MM.1S (cell line): ENCODE measurements around the gene BAIAP2L2.
"Not testable (repeated sequence)": the region's sequence is repeated elsewhere in the genome, so short reads cannot be mapped to it uniquely, and the experiment has no call there.

ENCODE experiments used
- DNase-seq: peaks from one replicate; pipeline ENCODE4 v3.0.0-alpha.2; 2015
- H2AFZ ChIP-seq: fragments of 300-600 bp; sonication (generic); 2 replicates; pipeline ENCODE4 v1.6.0; 2016; ENCODE audit warnings: antibody characterized with exemption, low read length
- H3F3A ChIP-seq: fragments of 300-600 bp; sonication (generic); 2 replicates; pipeline ENCODE4 v1.6.1; 2016; ENCODE audit warnings: mild to moderate bottlenecking, antibody characterized with exemption, low read length, moderate library complexity, mixed read lengths; ENCODE audit not compliant: insufficient read depth
- H3K27ac ChIP-seq: fragments of 300-600 bp; sonication (generic); 2 replicates; pipeline ENCODE4 v1.5.1; 2016; ENCODE audit warnings: mild to moderate bottlenecking, low read length
- H3K27me3 ChIP-seq: fragments of 300-600 bp; sonication (generic); replicated peaks from 2 replicates; pipeline ENCODE4 v1.6.0; 2016; ENCODE audit warnings: low read length; ENCODE audit not compliant: insufficient read depth
- H3K36me3 ChIP-seq: fragments of 300-600 bp; sonication (generic); replicated peaks from 2 replicates; pipeline ENCODE4 v1.6.1; 2016; ENCODE audit warnings: mild to moderate bottlenecking, low read length, mixed read lengths; ENCODE audit not compliant: insufficient read depth
- H3K4me1 ChIP-seq: fragments of 300-600 bp; sonication (generic); 2 replicates; pipeline ENCODE4 v1.6.1; 2016; ENCODE audit warnings: low read length, mixed read lengths
- H3K4me2 ChIP-seq: fragments of 300-600 bp; sonication (generic); 2 replicates; pipeline ENCODE4 v1.6.0; 2016; ENCODE audit warnings: low read depth, low read length
- H3K4me3 ChIP-seq: fragments of 300-600 bp; sonication (generic); 2 replicates; pipeline ENCODE4 v1.5.1; 2016; ENCODE audit warnings: low read length, mixed read lengths
- H3K79me2 ChIP-seq: fragments of 300-600 bp; sonication (generic); 2 replicates; pipeline ENCODE4 v1.6.1; 2016; ENCODE audit warnings: mixed run types, low read length, mixed read lengths
- H3K9ac ChIP-seq: fragments of 300-600 bp; sonication (generic); 2 replicates; pipeline ENCODE4 v1.6.1; 2016; ENCODE audit warnings: low read length, mixed read lengths
- H3K9me2 ChIP-seq: fragments of 300-600 bp; sonication (generic); replicated peaks from 2 replicates; pipeline ENCODE4 v1.6.1; 2016; ENCODE audit warnings: mild to moderate bottlenecking, low read length, mixed read lengths; ENCODE audit not compliant: insufficient read depth
- H3K9me3 ChIP-seq: fragments of 300-600 bp; sonication (generic); replicated peaks from 2 replicates; pipeline ENCODE4 v1.6.1; 2016; ENCODE audit warnings: mild to moderate bottlenecking, low read length, mixed read lengths; ENCODE audit not compliant: insufficient read depth
- H4K20me1 ChIP-seq: fragments of 300-600 bp; sonication (generic); 2 replicates; pipeline ENCODE4 v1.6.1; 2016; ENCODE audit warnings: mild to moderate bottlenecking, low read length, moderate library complexity, mixed read lengths; ENCODE audit not compliant: insufficient read depth
- CTCF ChIP-seq: fragments of 300-600 bp; sonication (generic); IDR thresholded peaks from 2 replicates; pipeline ENCODE4 v1.5.1; 2016; ENCODE audit warnings: antibody characterized with exemption, low read length, mixed read lengths
- EZH2 ChIP-seq: fragments of 300-600 bp; sonication (generic); optimal IDR thresholded peaks from 2 replicates; pipeline ENCODE3; 2017; ENCODE audit warnings: low read depth, mild to moderate bottlenecking, antibody characterized with exemption, low read length, mixed read lengths
- EZH2phosphoT487 ChIP-seq: fragments of 300-600 bp; sonication (generic); IDR thresholded peaks from 2 replicates; pipeline ENCODE4 v1.6.1; 2018; ENCODE audit warnings: antibody characterized with exemption, low read length

Gene BAIAP2L2

DNA sequence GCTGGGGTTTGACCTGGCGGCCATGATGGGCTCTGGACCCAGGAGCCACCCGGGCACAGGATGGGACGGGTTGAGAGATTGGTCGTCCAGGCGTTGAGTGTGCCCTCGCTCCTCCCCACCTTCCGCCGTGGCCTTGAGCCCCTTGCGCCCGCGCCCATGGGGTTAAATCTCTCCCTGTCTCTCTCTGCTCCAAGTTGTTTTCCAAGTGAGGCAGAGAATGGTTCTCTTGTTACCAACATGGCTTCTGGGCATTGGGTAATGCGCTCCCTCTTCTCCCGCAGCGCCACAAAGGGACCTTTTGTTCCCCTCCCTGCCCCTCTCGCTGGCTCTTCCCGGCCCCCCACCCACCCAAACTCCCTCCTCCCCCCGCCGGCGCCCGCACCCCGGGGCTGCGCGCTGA lies 72.1 kb downstream of the BAIAP2L2 start:
- Histone ChIP-seq H3K4me3 (no peak overlapping the region), H3K4me2 (no peak overlapping the region), H3K27me3 (0 out of 2 replicates have a peak, but pooled peaks cover 10% of the 10 kb centered on the region), H3K9ac (no peak overlapping the region), H3K27ac (no peak overlapping the region), H3F3A (no peaks in the 10 kb centered on the region), H3K9me2 (no peaks in the 10 kb centered on the region), H3K79me2 (no peaks in the 10 kb centered on the region), H3K9me3 (no peaks in the 10 kb centered on the region), H3K36me3 (no peaks in the 10 kb centered on the region), H3K4me1 (no peaks in the 10 kb centered on the region), H2AFZ (no peak overlapping the region), H4K20me1 (no peaks in the 10 kb centered on the region)
- no peak for DNase-seq
- TF ChIP-seq EZH2phosphoT487 = no peak
- no peak for TF ChIP-seq CTCF
- TF ChIP-seq EZH2 = no peak

GRCh38 chr22:38037367-38038150 lies 72.9 kb downstream of the BAIAP2L2 start:
- not testable (repeated sequence) for H2AFZ ChIP-seq, H3K79me2 ChIP-seq, H3K9me3 ChIP-seq, H3K9me2 ChIP-seq, H3F3A ChIP-seq, H3K9ac ChIP-seq, H3K4me2 ChIP-seq, H4K20me1 ChIP-seq, H3K36me3 ChIP-seq, DNase-seq, H3K4me3 ChIP-seq, H3K27me3 ChIP-seq, H3K27ac ChIP-seq, H3K4me1 ChIP-seq

DNA sequence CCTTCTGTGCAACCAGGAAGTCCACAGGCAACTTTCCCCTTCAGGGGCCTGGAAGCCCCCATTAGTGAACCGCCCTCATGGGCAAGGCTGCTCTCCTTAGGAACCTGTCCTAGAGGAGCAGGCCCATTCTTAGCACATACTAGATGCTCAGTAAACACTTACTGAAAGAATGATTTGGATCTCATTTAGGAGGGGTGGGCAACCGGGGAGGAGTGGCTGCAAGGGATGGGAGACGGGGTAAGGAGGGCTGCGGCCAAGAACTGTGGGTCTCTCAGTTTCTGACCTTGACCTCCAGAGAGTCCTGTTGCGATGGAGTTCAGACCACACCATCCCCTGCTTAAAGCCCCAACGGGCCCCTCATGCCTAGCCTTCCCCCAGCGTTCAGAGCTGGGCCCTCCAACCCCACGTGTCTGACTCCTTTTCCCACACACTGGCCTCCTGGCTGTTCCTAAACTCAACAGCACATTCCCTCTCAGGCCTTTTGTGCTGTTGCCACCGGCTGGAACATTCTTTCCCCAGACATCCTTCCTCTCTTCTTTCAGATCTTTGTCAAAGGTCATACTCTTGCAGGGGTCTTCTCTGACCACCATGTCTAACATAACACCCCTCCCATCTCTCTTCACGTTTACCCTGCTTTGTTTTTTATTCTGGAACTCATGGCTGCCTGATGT lies 74.0 kb downstream of the BAIAP2L2 start:
- Histone ChIP-seq H2AFZ (no peak overlapping the region), H3F3A (no peaks in the 10 kb centered on the region), H3K4me2 (no peak overlapping the region), H3K4me1 (no peaks in the 10 kb centered on the region), H3K9ac (no peak overlapping the region), H3K4me3 (no peak overlapping the region), H3K27me3 (0 out of 2 replicates have a peak, but pooled peaks cover 6% of the 10 kb centered on the region), H3K36me3 (no peaks in the 10 kb centered on the region), H3K9me2 (no peaks in the 10 kb centered on the region), H3K9me3 (no peaks in the 10 kb centered on the region), H3K27ac (no peak overlapping the region), H4K20me1 (no peaks in the 10 kb centered on the region), H3K79me2 (no peaks in the 10 kb centered on the region)
- TF ChIP-seq EZH2 = no peak
- TF ChIP-seq CTCF = no peak
- no peak for DNase-seq

- no peaks in the 10 kb centered on the region for H3K9me3 ChIP-seq
- no peak overlapping the region for H3K4me2 ChIP-seq
- no peak for DNase-seq
- no peaks in the 10 kb centered on the region for H3F3A ChIP-seq
- H4K20me1 ChIP-seq = no peaks in the 10 kb centered on the region
- H3K9ac ChIP-seq = no peak overlapping the region
- no peak overlapping the region for H3K4me3 ChIP-seq
- H3K9me2 ChIP-seq = no peaks in the 10 kb centered on the region
- TF ChIP-seq EZH2phosphoT487 (no peak), EZH2 (no peak), CTCF (no peak)
- no peak overlapping the region for H2AFZ ChIP-seq
- H3K79me2 ChIP-seq = no peaks in the 10 kb centered on the region
- no peaks in the 10 kb centered on the region for H3K36me3 ChIP-seq
- no peak overlapping the region for H3K27ac ChIP-seq
- H3K27me3 ChIP-seq = 0 out of 2 replicates have a peak, but pooled peaks cover 6% of the 10 kb centered on the region
- no peaks in the 10 kb centered on the region for H3K4me1 ChIP-seq
These were observed 75.0 kb downstream of the BAIAP2L2 start for GRCh38 chr22:38035530-38035885.
